IPS-18a (cell line): Measurements from ENCODE around the gene MMP1.

Source experiments
- H3K27ac ChIP-seq: one replicate; pipeline ENCODE4 v1.5.1; 2013; ENCODE audit warnings: low read length
- H3K27me3 ChIP-seq: one replicate; pipeline ENCODE4 v1.6.1; 2013; ENCODE audit warnings: mild to moderate bottlenecking, low read length; ENCODE audit not compliant: control insufficient read depth, insufficient read depth
- H3K36me3 ChIP-seq: one replicate; pipeline ENCODE4 v1.6.1; 2013; ENCODE audit warnings: low read depth, low read length; ENCODE audit not compliant: control insufficient read depth
- H3K4me1 ChIP-seq: one replicate; pipeline ENCODE4 v1.6.1; 2013; ENCODE audit warnings: low read depth, low read length; ENCODE audit not compliant: control insufficient read depth
- H3K4me3 ChIP-seq: one replicate; pipeline ENCODE4 v1.5.1; 2013; ENCODE audit warnings: low read length
- H3K9ac ChIP-seq: one replicate; pipeline ENCODE4 v1.6.1; 2013; ENCODE audit warnings: mild to moderate bottlenecking, low read length, moderate library complexity
- H3K9me3 ChIP-seq: one replicate; pipeline ENCODE4 v1.6.1; 2013; ENCODE audit warnings: low read depth, low read length; ENCODE audit not compliant: control insufficient read depth

The MMP1 gene

DNA sequence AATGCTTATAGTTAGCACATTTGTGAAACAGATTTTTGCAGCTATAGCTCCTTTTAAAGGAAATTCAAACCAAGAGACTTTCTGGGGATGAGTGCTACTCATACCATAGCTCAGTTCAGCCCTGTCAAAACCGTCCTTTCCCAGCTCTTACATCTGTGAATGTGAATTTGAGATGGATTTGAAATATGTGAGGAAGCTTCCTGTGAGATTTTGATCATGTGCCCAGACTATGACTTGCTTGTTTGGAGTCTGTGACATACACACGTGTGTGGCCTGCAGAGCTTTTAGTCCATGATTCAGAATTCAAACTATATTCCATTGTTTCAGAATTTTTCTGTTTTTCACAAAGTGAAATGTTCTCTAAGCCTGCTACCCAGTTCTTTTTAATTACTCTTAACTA, 4.4 kb upstream of the MMP1 start:
- no peak overlapping the region for H3K9ac ChIP-seq
- no peak overlapping the region for H3K27ac ChIP-seq
- no peaks in the 10 kb centered on the region for H3K4me1 ChIP-seq

DNA sequence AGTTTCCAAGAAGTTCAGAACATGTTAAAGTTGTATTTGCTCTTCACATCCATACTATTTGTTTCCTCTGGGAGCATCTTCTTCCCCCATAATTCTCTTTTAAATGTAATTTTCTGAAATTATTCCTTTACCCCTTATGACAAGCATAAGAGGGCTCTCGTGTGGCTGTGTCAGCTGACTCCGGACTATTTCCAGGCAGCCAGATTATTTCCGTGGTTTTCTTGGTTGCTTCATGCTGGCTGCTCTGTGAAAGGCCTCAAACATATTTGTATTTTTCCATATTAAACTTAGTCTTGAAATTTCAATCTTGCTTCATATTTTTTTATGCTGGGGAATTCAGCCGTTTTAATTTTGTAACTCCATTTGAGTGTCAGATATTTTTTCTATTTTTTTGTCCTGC, 2.8 kb upstream of the MMP1 start:
- H3K36me3 ChIP-seq: no peaks in the 10 kb centered on the region
- H3K27ac ChIP-seq: no peak overlapping the region
- H3K4me3 ChIP-seq: no peak overlapping the region
- no peaks in the 10 kb centered on the region for H3K9me3 ChIP-seq
- no peaks in the 10 kb centered on the region for H3K27me3 ChIP-seq
- no peaks in the 10 kb centered on the region for H3K4me1 ChIP-seq
- H3K9ac ChIP-seq: no peak overlapping the region

More for the DNA sequence above, 4.4 kb upstream of the MMP1 start:
- no peak overlapping the region for H3K4me3 ChIP-seq
- H3K27me3 ChIP-seq: no peaks in the 10 kb centered on the region
- no peaks in the 10 kb centered on the region for H3K36me3 ChIP-seq
- H3K9me3 ChIP-seq: no peaks in the 10 kb centered on the region

GRCh38 chr11:102799681-102800340, 1.9 kb upstream of the MMP1 start:
- no peaks in the 10 kb centered on the region for H3K9me3 ChIP-seq
- H3K27ac ChIP-seq: no peak overlapping the region
- H3K9ac ChIP-seq: no peak overlapping the region
- H3K36me3 ChIP-seq: no peaks in the 10 kb centered on the region
- no peaks in the 10 kb centered on the region for H3K4me1 ChIP-seq
- no peaks in the 10 kb centered on the region for H3K27me3 ChIP-seq
- H3K4me3 ChIP-seq: no peak overlapping the region

- H3K27me3 ChIP-seq: no peaks in the 10 kb centered on the region
- H3K9ac ChIP-seq: no peak overlapping the region
- H3K4me3 ChIP-seq: no peak overlapping the region
- H3K27ac ChIP-seq: no peak overlapping the region
- H3K9me3 ChIP-seq: no peaks in the 10 kb centered on the region
- no peaks in the 10 kb centered on the region for H3K4me1 ChIP-seq
- H3K36me3 ChIP-seq: no peaks in the 10 kb centered on the region
These were observed 3.6 kb downstream of the MMP1 start for GRCh38 chr11:102794382-102794781.

GRCh38 chr11:102793677-102794290, 4.2 kb downstream of the MMP1 start:
- no peaks in the 10 kb centered on the region for H3K9me3 ChIP-seq
- no peak overlapping the region for H3K27ac ChIP-seq
- no peaks in the 10 kb centered on the region for H3K4me1 ChIP-seq
- H3K27me3 ChIP-seq: no peaks in the 10 kb centered on the region
- no peaks in the 10 kb centered on the region for H3K36me3 ChIP-seq
- H3K9ac ChIP-seq: no peak overlapping the region
- H3K4me3 ChIP-seq: no peak overlapping the region

DNA sequence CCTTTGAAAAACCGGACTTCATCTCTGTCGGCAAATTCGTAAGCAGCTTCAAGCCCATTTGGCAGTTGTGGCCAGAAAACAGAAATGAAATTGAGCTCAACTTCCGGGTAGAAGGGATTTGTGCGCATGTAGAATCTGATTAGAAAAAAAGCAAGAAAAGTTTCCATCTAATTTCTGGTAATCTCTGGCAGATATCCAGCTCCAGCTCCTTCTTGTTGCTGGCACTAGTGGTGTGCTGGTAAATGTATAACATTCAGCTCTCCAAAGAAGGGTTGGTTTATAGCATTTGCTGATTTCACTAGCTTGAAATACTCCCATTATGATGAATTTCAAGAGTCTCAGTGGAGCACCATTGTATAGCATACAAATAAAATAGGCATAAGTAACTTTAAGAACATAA, 5.4 kb downstream of the MMP1 start:
- no peak overlapping the region for H3K9ac ChIP-seq
- no peaks in the 10 kb centered on the region for H3K27me3 ChIP-seq
- no peak overlapping the region for H3K4me3 ChIP-seq
- H3K27ac ChIP-seq: no peak overlapping the region
- H3K9me3 ChIP-seq: no peaks in the 10 kb centered on the region
- H3K4me1 ChIP-seq: no peaks in the 10 kb centered on the region
- no peaks in the 10 kb centered on the region for H3K36me3 ChIP-seq

DNA sequence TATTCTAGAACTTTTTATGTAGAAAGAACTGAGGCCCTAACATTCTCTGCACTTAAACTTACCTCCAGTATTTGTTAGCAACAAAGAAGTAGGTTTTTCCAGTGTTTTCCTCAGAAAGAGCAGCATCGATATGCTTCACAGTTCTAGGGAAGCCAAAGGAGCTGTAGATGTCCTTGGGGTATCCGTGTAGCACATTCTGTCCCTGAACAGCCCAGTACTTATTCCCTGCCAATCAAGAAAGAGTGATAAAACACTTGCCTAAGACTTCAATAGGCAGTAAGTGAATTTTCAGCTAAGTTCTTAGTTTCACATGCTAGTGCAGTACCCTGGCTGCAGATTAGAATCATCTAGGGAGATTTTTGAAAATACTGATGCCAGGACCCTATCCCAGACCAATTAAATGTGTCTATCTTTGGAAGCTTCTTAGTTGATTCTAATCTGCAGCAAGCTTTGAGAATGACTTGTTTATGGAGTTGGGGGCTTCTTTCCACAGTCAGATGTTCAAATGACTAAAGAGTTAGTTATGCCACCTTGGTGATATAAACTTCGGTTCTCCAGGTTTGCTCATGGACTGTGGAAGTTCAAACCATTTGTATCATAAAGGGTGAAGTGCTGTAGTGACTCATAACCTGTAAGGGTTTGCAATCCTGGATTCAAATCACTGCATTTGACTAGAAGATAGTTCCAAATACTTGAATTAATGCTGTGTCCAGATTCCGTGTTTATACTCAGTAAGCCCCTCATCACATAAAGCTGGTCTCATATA, 6.5 kb downstream of the MMP1 start:
- Histone ChIP-seq H3K27me3 (no peaks in the 10 kb centered on the region), H3K9me3 (no peaks in the 10 kb centered on the region), H3K4me3 (no peak overlapping the region), H3K36me3 (no peaks in the 10 kb centered on the region), H3K4me1 (no peaks in the 10 kb centered on the region), H3K27ac (no peak overlapping the region), H3K9ac (no peak overlapping the region)

GRCh38 chr11:102788334-102788995, 9.5 kb downstream of the MMP1 start:
- H3K4me3 ChIP-seq: no peak overlapping the region
- H3K27ac ChIP-seq: no peak overlapping the region
- no peaks in the 10 kb centered on the region for H3K9me3 ChIP-seq
- H3K9ac ChIP-seq: no peak overlapping the region
- no peaks in the 10 kb centered on the region for H3K36me3 ChIP-seq
- no peaks in the 10 kb centered on the region for H3K27me3 ChIP-seq
- no peaks in the 10 kb centered on the region for H3K4me1 ChIP-seq

DNA sequence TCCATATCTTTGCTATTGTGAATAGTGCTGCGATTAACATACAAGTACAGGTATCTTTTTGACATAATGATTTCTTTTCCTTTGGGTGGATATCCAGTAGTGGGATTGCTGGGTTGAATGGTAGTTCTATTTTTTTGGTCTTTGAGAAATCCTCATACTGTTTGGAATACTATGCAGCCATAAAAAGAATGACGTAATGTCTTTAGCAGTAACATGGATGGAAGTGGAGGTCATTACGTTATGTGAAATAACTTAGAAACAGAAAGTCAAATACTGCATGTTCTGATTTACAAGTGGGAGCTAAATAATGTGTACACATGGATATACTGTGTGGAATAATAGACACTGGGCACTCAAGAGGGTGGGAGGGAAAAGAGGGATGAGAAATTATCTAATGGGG, 13.6 kb downstream of the MMP1 start:
- H3K4me1 ChIP-seq: peaks cover 17% of the 10 kb centered on the region
- no peak overlapping the region for H3K9ac ChIP-seq
- H3K27ac ChIP-seq: no peak overlapping the region
- H3K9me3 ChIP-seq: no peaks in the 10 kb centered on the region
- no peaks in the 10 kb centered on the region for H3K36me3 ChIP-seq
- H3K4me3 ChIP-seq: no peak overlapping the region
- no peaks in the 10 kb centered on the region for H3K27me3 ChIP-seq

DNA sequence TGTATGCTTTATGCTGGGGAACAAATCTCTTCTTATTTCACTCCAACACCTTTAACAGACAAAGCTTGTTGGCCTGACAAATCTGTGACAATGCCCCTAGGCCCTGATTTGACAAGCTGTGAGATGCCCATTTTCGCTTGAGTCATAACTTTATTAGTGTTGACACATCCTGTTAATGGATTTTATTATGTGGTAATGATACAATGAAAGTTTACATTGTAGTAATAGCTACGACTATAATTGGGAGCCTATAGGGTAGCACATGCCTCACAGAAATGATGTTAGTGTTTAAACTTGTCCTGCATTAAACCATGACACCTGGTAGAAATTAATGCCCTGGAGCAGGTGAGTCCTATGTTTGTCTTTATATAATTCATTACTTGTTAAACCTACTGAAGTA, 14.2 kb downstream of the MMP1 start:
- Histone ChIP-seq H3K4me1 (peaks cover 21% of the 10 kb centered on the region), H3K36me3 (no peaks in the 10 kb centered on the region), H3K9me3 (no peaks in the 10 kb centered on the region), H3K27ac (no peak overlapping the region), H3K27me3 (no peaks in the 10 kb centered on the region), H3K4me3 (no peak overlapping the region), H3K9ac (no peak overlapping the region)

GRCh38 chr11:102783016-102783415, 14.9 kb downstream of the MMP1 start:
- Histone ChIP-seq H3K36me3 (no peaks in the 10 kb centered on the region), H3K27ac (no peak overlapping the region), H3K9me3 (no peaks in the 10 kb centered on the region), H3K4me3 (no peak overlapping the region), H3K27me3 (no peaks in the 10 kb centered on the region), H3K4me1 (peaks cover 21% of the 10 kb centered on the region), H3K9ac (no peak overlapping the region)
